Hepatocyte (in vitro differentiated cells): ENCODE results near the gene EFR3B.

ENCODE experiments used
- CTCF ChIP-seq: fragments of 200-600 bp; sonication (generic); IDR thresholded peaks from 2 replicates; pipeline ENCODE4 v1.5.1; 2016; ENCODE audit warnings: antibody characterized with exemption, mild to moderate bottlenecking; ENCODE audit not compliant: poor library complexity
- EZH2 ChIP-seq: fragments of 200-600 bp; sonication (generic); IDR thresholded peaks from 2 replicates; pipeline ENCODE4 v1.6.1; 2016; ENCODE audit warnings: antibody characterized with exemption, mild to moderate bottlenecking, borderline replicate concordance
- EZH2phosphoT487 ChIP-seq: fragments of 200-600 bp; sonication (generic); IDR thresholded peaks from one replicate; pipeline ENCODE4 v1.6.1; 2018; ENCODE audit warnings: antibody characterized with exemption, mild to moderate bottlenecking, low read depth, moderate library complexity; ENCODE audit not compliant: unreplicated experiment, severe bottlenecking

- TF ChIP-seq CTCF (no peak), EZH2 (no peak), EZH2phosphoT487 (no peak)
Measured at GRCh38 chr2:25109822-25110221, 67.9 kb downstream of the EFR3B start.
